ENCODE data around the gene CUZD1. TPM values are rescaled to one million over a fixed set of nuclear protein-coding genes. Genes with fewer than 3 reads are reported as not detected.
A peak's percentile ranks its signal among the peaks of the same experiment; 100 is the strongest.

The CUZD1 gene
- total and polyA plus RNA-seq, 9 of the 15 experiments (the other 6 are each of a cell fraction or from before 2014, with no cell fraction given): 0.51 to 1.7 (median 1.1) TPM

DNA sequence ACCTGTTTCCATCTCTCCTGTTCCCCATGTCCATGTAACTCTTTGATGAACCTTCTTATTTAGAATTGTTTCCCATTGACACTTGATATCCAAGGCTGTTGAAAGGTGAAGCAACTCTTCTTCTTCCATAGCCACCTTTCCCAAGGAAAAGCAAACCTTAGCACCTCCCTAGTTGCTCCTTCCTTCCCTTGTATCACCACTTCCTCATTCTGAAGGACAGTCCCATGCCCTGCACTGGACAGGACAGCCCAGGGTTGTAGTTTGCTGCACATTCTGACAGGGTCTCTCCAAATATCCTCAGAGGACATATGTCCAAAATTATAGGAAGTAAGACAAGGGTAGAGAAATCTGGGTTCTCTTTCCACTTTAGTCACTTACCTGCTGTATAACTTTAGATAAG lies 6.2 kb downstream of the CUZD1 start:
- no peaks in the 10 kb centered on the region for H4K20me1 ChIP-seq (replicated peaks; ENCODE audit: control insufficient read depth, insufficient read depth, low read length)
- DNase-seq (ENCODE audit: extremely low read depth in 1 of 4, low spot score in 3 of 4): no peak
- H3K9me1 ChIP-seq (ENCODE audit: control insufficient read depth, insufficient read depth, low read length): no peaks in the 10 kb centered on the region
- no peak for ATAC-seq
- BruUV-seq (replicated peaks): no TSS peak
- H3K79me2 ChIP-seq (ENCODE audit: control insufficient read depth, insufficient read depth, low read length): no peaks in the 10 kb centered on the region
- no peak for FAIRE-seq
- in situ Hi-C loops (cut with MboI): no loop called here
- CTCF ChIA-PET (ENCODE audit: low intra/inter-chr PET ratio): no interaction called here
- peaks cover 9% of the 10 kb centered on the region; the same call in 1 of the 3 replicates for H3K36me3 ChIP-seq (ENCODE audit: control insufficient read depth, insufficient read depth, low read length)
- H3K9ac ChIP-seq (ENCODE audit: insufficient read depth in 1 of 2, low read depth in 2 of 2, low read length in 2 of 2): no peak overlapping the region
- H3K9me3 ChIP-seq (replicated peaks; ENCODE audit: control insufficient read depth, insufficient read depth, low read depth, low read length): no peaks in the 10 kb centered on the region
- H3K27me3 ChIP-seq (ENCODE audit: control insufficient read depth in 2 of 2, insufficient read depth in 2 of 2, low read length in 2 of 2): no peaks in the 10 kb centered on the region
- H2AFZ ChIP-seq (ENCODE audit: low read depth, low read length): no peak overlapping the region
- POLR2A ChIA-PET: no interaction called here
- H3K4me3 ChIP-seq: no peak overlapping the region
- H3K4me1 ChIP-seq (replicated peaks in 1 of 2; ENCODE audit: control insufficient read depth in 2 of 2, insufficient read depth in 2 of 2, low read length in 2 of 2): no peaks in the 10 kb centered on the region; a peak in 1 of 5 replicates
- intact Hi-C loops (cut with micrococcal nuclease): no loop called here
- TF ChIP-seq ESRRA (IDR thresholded peaks at IDR 0.05; ENCODE audit: borderline replicate concordance, low read depth): peak; percentile 66; the same call in 1 of the 2 replicates
- TF ChIP-seq SPI1 (IDR thresholded peaks at IDR 0.05; ENCODE audit: borderline replicate concordance, low read depth, low read length): peak; percentile 69; the same call in 1 of the 2 replicates
- TF ChIP-seq PML (IDR thresholded peaks at IDR 0.05; ENCODE audit: low read length): no peak
- H3K4me2 ChIP-seq (ENCODE audit: insufficient read depth, low read length): no peak overlapping the region
- no peak overlapping the region for H3K27ac ChIP-seq (ENCODE audit: extremely low read depth, low read depth, low read length)

DNA sequence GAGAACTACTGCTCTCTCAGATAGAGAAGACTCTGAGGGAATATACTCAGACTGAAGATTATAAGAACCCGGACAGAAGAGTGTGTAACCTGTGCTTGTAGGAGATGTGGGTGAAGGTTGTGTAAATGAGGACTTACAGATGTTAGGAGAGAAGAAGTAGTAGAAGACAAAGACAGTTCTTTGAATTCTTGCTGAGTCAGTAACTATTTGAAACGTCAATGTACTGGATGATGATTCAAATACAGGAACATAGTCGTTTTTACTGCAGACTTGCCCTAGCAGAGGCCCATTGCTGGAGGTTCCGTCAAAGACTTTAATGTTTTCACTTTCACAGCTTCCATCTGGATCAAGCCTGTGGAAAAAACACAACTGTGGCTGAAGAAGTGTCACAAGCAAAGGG lies 6.8 kb downstream of the CUZD1 start:
- ATAC-seq: no peak

More for the DNA sequence above, 6.8 kb downstream of the CUZD1 start:
- TF ChIP-seq CTBP1 (IDR thresholded peaks at IDR 0.05; ENCODE audit: borderline replicate concordance): no peak
- peak; percentile 61 for TF ChIP-seq MAFF (IDR thresholded peaks at IDR 0.05; ENCODE audit: low read length)
- TF ChIP-seq MAFG (tag; conservative IDR thresholded peaks at IDR 0.05): peak; percentile 79
- peak; percentile 75; the same call in 1 of the 2 replicates for TF ChIP-seq MAFK (IDR thresholded peaks at IDR 0.05; ENCODE audit: low read length)
- peak; percentile 81 for TF ChIP-seq C11orf30 (IDR thresholded peaks at IDR 0.05; ENCODE audit: low read depth)
- peak; percentile 86 for TF ChIP-seq ZNF316 (IDR thresholded peaks at IDR 0.05)
- Histone ChIP-seq H3K9me1 (ENCODE audit: control insufficient read depth, insufficient read depth, low read length) (no peaks in the 10 kb centered on the region), H4K20me1 (replicated peaks; ENCODE audit: control insufficient read depth, insufficient read depth, low read length) (no peaks in the 10 kb centered on the region), H3K4me1 (replicated peaks in 1 of 2; ENCODE audit: control insufficient read depth in 2 of 2, insufficient read depth in 2 of 2, low read length in 2 of 2) (no peaks in the 10 kb centered on the region; a peak in 1 of 5 replicates), H3K79me2 (ENCODE audit: control insufficient read depth, insufficient read depth, low read length) (no peaks in the 10 kb centered on the region), H3K4me2 (ENCODE audit: insufficient read depth, low read length) (no peak overlapping the region), H3K4me3 (no peak overlapping the region), H3K27me3 (ENCODE audit: control insufficient read depth in 2 of 2, insufficient read depth in 2 of 2, low read length in 2 of 2) (no peaks in the 10 kb centered on the region), H3K36me3 (ENCODE audit: control insufficient read depth, insufficient read depth, low read length) (peaks cover 12% of the 10 kb centered on the region; the same call in 1 of the 3 replicates), H3K9ac (ENCODE audit: insufficient read depth in 1 of 2, low read depth in 2 of 2, low read length in 2 of 2) (no peak overlapping the region), H3K27ac (ENCODE audit: extremely low read depth, low read depth, low read length) (no peak overlapping the region), H2AFZ (ENCODE audit: low read depth, low read length) (no peak overlapping the region), H3K9me3 (replicated peaks; ENCODE audit: control insufficient read depth, insufficient read depth, low read depth, low read length) (no peaks in the 10 kb centered on the region)
- ChIA-PET CTCF (ENCODE audit: low intra/inter-chr PET ratio) (no interaction called here), POLR2A (no interaction called here)
- 43% methylated on average over 4 of the region's 4 CpGs for WGBS (ENCODE audit: insufficient coverage, low coverage, missing lambda C conversion rate)
- BruUV-seq (replicated peaks): no TSS peak
- in situ Hi-C loops (cut with MboI) (no loop called here), intact Hi-C loops (cut with micrococcal nuclease) (no loop called here)
- FAIRE-seq (no peak), DNase-seq (ENCODE audit: extremely low read depth in 1 of 4, low spot score in 3 of 4) (no peak)
